Loucy (cell line): ENCODE data around the gene RPLP2.

ENCODE experiments used
- H2AFZ ChIP-seq: fragments of 200-600 bp; sonication (generic); 2 replicates; pipeline ENCODE4 v1.6.0; 2016; ENCODE audit warnings: antibody characterized with exemption, mild to moderate bottlenecking, low read length, moderate library complexity
- H3F3A ChIP-seq: fragments of 200-600 bp; 2 replicates; pipeline ENCODE4 v1.6.0; 2016; ENCODE audit warnings: antibody characterized with exemption, low read depth, mild to moderate bottlenecking
- H3K27me3 ChIP-seq: fragments of 200-600 bp; sonication (generic); 2 replicates; pipeline ENCODE4 v1.6.1; 2014; ENCODE audit warnings: low read length, mild to moderate bottlenecking; ENCODE audit not compliant: insufficient read depth, poor library complexity, severe bottlenecking
- H3K36me3 ChIP-seq: fragments of 200-600 bp; sonication (generic); 2 replicates; pipeline ENCODE4 v1.6.1; 2016; ENCODE audit warnings: low read length; ENCODE audit not compliant: insufficient read depth
- H3K4me1 ChIP-seq: fragments of 200-600 bp; sonication (generic); 2 replicates; pipeline ENCODE4 v1.5.1; 2014; ENCODE audit warnings: low read length, mild to moderate bottlenecking; ENCODE audit not compliant: insufficient read depth, poor library complexity, severe bottlenecking
- H3K4me2 ChIP-seq: fragments of 200-600 bp; sonication (generic); 2 replicates; pipeline ENCODE4 v1.6.0; 2014; ENCODE audit warnings: antibody characterized with exemption, low read length, low read depth, mild to moderate bottlenecking; ENCODE audit not compliant: poor library complexity, severe bottlenecking
- H3K4me3 ChIP-seq: fragments of 200-600 bp; sonication (generic); 2 replicates; pipeline ENCODE4 v1.5.1; 2014; ENCODE audit warnings: low read length, mild to moderate bottlenecking, mixed read lengths; ENCODE audit not compliant: poor library complexity, severe bottlenecking
- H3K79me2 ChIP-seq: fragments of 200-600 bp; sonication (generic); 2 replicates; pipeline ENCODE4 v1.6.1; 2014; ENCODE audit warnings: low read length; ENCODE audit not compliant: insufficient read depth
- H3K9ac ChIP-seq: fragments of 200-600 bp; sonication (generic); 2 replicates; pipeline ENCODE4 v1.6.0; 2014; ENCODE audit warnings: mild to moderate bottlenecking, low read depth, low read length, moderate library complexity; ENCODE audit not compliant: poor library complexity, severe bottlenecking
- H3K9me2 ChIP-seq: fragments of 200-600 bp; sonication (generic); replicated peaks from 2 replicates; pipeline ENCODE4 v1.6.1; 2016; ENCODE audit warnings: low read depth, low read length, mixed read lengths
- H3K9me3 ChIP-seq: fragments of 200-600 bp; sonication (generic); 2 replicates; pipeline ENCODE4 v1.6.1; 2014; ENCODE audit warnings: mild to moderate bottlenecking, antibody characterized with exemption, low read length, low read depth; ENCODE audit not compliant: insufficient read depth
- H4K20me1 ChIP-seq: fragments of 200-600 bp; sonication (generic); 2 replicates; pipeline ENCODE4 v1.6.0; 2014; ENCODE audit warnings: antibody characterized with exemption, low read length, mild to moderate bottlenecking; ENCODE audit not compliant: insufficient read depth, poor library complexity, severe bottlenecking
- CTCF ChIP-seq: fragments of 200-600 bp; sonication (generic); conservative IDR thresholded peaks from 2 replicates; pipeline ENCODE4 v1.5.1; 2014; ENCODE audit warnings: mild to moderate bottlenecking, antibody characterized with exemption, low read length
- EZH2phosphoT487 ChIP-seq: fragments of 200-600 bp; IDR thresholded peaks from 2 replicates; pipeline ENCODE4 v1.6.1; 2018; ENCODE audit warnings: antibody characterized with exemption, mild to moderate bottlenecking, moderate library complexity, borderline replicate concordance

RPLP2 gene

GRCh38 chr11:823441-824291, 13.9 kb downstream of the RPLP2 start:
- Histone ChIP-seq H3K79me2 (peaks cover 30% of the 10 kb centered on the region), H3K4me1 (peaks cover 39% of the 10 kb centered on the region), H4K20me1 (peaks cover 27% of the 10 kb centered on the region)

GRCh38 chr11:824292-824880, 14.6 kb downstream of the RPLP2 start:
- Histone ChIP-seq H3K4me1 (peaks cover 36% of the 10 kb centered on the region), H2AFZ (no peak overlapping the region), H3K79me2 (peaks cover 30% of the 10 kb centered on the region), H4K20me1 (peaks cover 27% of the 10 kb centered on the region), H3K4me3 (no peak overlapping the region), H3K9me3 (no peaks in the 10 kb centered on the region), H3F3A (no peaks in the 10 kb centered on the region), H3K27me3 (no peaks in the 10 kb centered on the region), H3K9ac (no peak overlapping the region), H3K4me2 (no peak overlapping the region), H3K9me2 (no peaks in the 10 kb centered on the region), H3K36me3 (no peaks in the 10 kb centered on the region)
- no peak for TF ChIP-seq EZH2phosphoT487
- no peak for TF ChIP-seq CTCF

More at GRCh38 chr11:823441-824291, 13.9 kb downstream of the RPLP2 start:
- no peak overlapping the region for H3K4me2 ChIP-seq
- no peaks in the 10 kb centered on the region for H3K27me3 ChIP-seq
- no peak overlapping the region for H2AFZ ChIP-seq
- H3F3A ChIP-seq = no peaks in the 10 kb centered on the region
- no peak for TF ChIP-seq CTCF
- TF ChIP-seq EZH2phosphoT487 = no peak
- H3K4me3 ChIP-seq = no peak overlapping the region
- H3K9me2 ChIP-seq = no peaks in the 10 kb centered on the region
- H3K36me3 ChIP-seq = no peaks in the 10 kb centered on the region
- H3K9me3 ChIP-seq = no peaks in the 10 kb centered on the region
- H3K9ac ChIP-seq = no peak overlapping the region

GRCh38 chr11:824942-825341, 15.2 kb downstream of the RPLP2 start:
- no peaks in the 10 kb centered on the region for H3K9me2 ChIP-seq
- H3F3A ChIP-seq = no peaks in the 10 kb centered on the region
- no peak overlapping the region for H3K9ac ChIP-seq
- H3K4me1 ChIP-seq = peaks cover 36% of the 10 kb centered on the region
- peaks cover 30% of the 10 kb centered on the region for H3K79me2 ChIP-seq
- no peaks in the 10 kb centered on the region for H3K27me3 ChIP-seq
- TF ChIP-seq CTCF (no peak), EZH2phosphoT487 (no peak)
- no peaks in the 10 kb centered on the region for H3K9me3 ChIP-seq
- H3K36me3 ChIP-seq = no peaks in the 10 kb centered on the region
- H3K4me2 ChIP-seq = no peak overlapping the region
- H2AFZ ChIP-seq = no peak overlapping the region
- H3K4me3 ChIP-seq = no peak overlapping the region
- peaks cover 23% of the 10 kb centered on the region for H4K20me1 ChIP-seq
